SK-MEL-5 (cell line): ENCODE results near the gene AKT1. TPM values are rescaled to one million over a fixed set of nuclear protein-coding genes. Genes with fewer than 3 reads are reported as not detected.

Experiments used
- DNase-seq: peaks from one replicate; pipeline ENCODE4 v3.0.0-alpha.2; 2016; ENCODE audit warnings: low read depth, low spot score
- in situ Hi-C: cut with HindIII; loops from 2 replicates; pipeline ENCODE4 v1.10.0; 2016; ENCODE audit warnings: low sequenced_read_pairs, high pct_unique_total_duplicates, low pct_unique_long_range_greater_than_20kb
- total RNA-seq: library from RNA; depleted of rRNA; stranded (reverse); fragments of >200 nt; shearing (Covaris generic); gene quantifications from 2 replicates; pipeline ENCODE4 v1.2.3, GENCODE V29; 2014

Gene AKT1
- total RNA-seq, 1 experiment from 2014 or later, result 119 TPM

DNA sequence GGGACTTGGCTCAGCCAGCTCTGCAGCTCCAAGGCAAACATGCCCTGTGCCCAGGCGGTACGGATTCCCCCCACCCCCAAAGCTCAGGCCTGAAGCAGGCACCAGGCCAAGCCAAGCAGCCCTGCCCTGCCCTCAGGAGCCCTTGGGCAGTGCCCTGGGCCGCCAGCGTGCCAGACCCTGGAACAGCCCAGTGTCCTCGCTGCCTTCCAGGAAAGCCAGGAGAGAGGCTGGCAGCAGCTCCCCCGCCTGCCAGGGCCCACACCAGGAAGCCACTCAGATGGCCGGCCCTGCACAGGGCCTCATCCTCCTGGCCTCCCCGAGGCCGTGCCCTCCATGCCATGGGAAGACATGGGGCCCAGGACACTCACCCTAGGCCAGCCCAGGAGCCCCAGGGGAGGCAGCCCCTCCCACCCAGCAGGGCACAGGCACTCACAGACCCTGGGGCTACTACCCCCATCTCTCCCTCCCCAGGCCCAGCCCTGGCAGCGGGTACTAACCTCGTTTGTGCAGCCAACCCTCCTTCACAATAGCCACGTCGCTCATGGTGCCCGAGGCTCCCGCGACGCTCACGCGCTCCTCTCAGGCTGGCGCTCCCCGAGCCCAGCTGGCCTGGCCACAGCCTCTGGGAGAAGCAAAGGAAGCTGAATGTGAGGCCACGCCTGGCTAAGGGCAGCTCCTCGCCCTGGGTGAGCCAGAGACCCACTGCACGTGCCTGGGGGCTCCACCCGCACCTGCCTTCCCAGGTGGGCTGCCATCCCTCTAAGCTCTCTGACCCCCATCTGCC lies 3.3 kb downstream of the AKT1 start:
- in situ Hi-C loops, result no loop called here
- no peak for DNase-seq

- no peak for DNase-seq
- in situ Hi-C loops, result no loop called here
Observed at GRCh38 chr14:104791425-104791824, 4.1 kb downstream of the AKT1 start.

- in situ Hi-C loops, result no loop called here
Observed at GRCh38 chr14:104789752-104790743, 5.5 kb downstream of the AKT1 start.

GRCh38 chr14:104788873-104789663 lies 6.5 kb downstream of the AKT1 start:
- no peak for DNase-seq
- in situ Hi-C loops, result no loop called here

More at GRCh38 chr14:104789752-104790743, 5.5 kb downstream of the AKT1 start:
- DNase-seq, result no peak

DNA sequence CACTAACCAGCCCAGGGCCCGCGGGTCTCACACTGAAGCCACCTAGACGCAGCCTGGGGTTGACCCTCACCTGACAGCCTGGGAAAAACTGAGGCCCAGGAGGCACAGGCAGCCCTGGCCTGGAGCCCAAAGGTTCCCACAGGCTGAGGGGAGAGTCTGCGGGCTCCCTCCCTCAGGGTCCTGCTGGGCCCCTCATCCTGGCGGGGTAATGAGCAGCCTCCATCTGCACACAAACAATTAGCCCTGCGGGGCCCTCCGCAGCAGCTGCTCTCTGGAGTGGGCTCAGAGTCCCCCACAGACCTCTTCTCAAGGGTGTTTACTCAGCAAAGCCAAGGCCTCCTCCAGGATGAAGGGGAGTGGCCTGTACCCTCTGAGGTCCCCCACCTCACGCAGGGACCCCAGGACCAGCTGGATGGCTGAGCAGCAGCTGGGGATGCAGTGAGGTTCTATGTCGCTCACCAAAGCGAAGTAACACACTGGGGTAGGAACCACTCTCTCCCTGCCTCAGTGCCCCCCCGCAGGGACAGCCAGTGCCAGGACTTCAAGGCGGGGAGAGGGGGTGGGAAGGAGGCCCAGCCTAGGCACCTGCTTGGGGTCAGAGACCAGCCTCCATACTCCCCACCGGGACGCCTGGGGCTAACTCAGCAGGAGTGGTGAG lies 7.3 kb downstream of the AKT1 start:
- in situ Hi-C loops, result no loop called here
- no peak for DNase-seq

DNA sequence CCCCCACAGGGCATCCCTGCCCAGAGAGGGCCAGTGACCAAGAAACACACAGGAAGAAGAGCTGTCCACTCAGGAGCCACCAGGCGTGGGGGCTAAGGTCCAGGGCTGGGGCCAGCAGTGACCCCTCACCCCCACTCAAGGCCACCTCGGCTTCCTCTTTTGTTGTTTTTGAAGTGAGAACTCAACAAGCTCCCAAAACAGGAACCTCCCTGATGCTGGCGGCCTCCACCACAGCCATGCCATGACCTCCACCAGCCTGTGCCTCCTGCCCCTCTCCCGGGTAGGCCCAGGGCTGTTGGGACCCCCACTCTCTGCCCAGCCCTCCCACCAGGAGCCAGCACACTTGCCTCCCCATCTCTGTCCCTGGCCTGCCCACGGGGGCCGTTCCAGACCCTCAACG lies 7.8 kb downstream of the AKT1 start:
- DNase-seq, result no peak
- in situ Hi-C loops, result no loop called here

- in situ Hi-C loops, result no loop called here
- no peak for DNase-seq
Observed at GRCh38 chr14:104786726-104787675, 8.5 kb downstream of the AKT1 start.

DNA sequence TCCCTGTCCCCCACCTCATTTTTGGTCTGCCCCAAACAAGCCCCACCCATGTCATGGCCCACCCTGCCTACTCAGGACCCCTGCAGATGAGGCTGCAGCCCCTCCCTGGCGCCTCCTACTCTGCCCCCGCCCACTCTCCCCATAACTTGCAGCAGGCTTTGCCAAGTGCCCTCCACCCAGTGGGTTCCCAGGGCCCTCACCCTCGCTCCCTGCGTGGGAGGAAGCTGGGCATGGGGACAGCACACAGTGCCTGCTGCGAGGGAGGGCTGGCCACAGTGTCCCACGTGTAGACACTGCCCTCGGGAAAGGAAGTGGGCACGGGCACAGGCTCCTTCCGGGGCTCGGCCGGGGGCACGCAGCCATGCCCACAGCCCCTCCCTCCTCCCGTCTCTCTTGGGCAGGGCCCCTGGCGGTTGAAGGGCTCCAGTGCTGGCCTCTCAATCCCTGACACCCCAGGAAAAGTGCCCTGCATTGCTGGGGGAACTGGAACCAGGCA lies 9.4 kb downstream of the AKT1 start:
- DNase-seq, result no peak
- in situ Hi-C loops, result no loop called here

DNA sequence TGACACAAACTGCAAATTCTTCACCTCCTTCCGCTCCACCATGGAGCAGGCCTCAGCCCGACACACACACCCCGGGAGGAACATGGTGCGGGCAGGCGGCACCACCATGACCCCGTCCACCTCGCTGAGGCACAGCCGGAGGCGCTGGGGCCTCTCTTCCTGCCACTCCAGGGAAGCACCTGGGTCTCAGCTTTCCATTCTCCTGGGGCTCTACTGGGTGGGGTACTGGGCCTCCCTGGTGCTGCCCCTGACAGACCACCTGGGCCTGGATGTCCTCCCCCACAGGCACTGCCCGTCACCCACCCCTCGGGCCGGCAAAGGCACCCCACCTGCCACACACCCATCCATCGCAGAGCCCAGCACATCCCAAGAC lies 9.9 kb downstream of the AKT1 start:
- in situ Hi-C loops, result no loop called here
- DNase-seq, result no peak

GRCh38 chr14:104784846-104785707 lies 10.5 kb downstream of the AKT1 start:
- no peak for DNase-seq
- in situ Hi-C loops, result no loop called here

- in situ Hi-C loops, result no loop called here
- DNase-seq, result no peak
Observed at GRCh38 chr14:104784218-104784568, 11.4 kb downstream of the AKT1 start.

- in situ Hi-C loops, result no loop called here
- DNase-seq, result no peak
Observed at GRCh38 chr14:104783484-104784217, 11.9 kb downstream of the AKT1 start.

DNA sequence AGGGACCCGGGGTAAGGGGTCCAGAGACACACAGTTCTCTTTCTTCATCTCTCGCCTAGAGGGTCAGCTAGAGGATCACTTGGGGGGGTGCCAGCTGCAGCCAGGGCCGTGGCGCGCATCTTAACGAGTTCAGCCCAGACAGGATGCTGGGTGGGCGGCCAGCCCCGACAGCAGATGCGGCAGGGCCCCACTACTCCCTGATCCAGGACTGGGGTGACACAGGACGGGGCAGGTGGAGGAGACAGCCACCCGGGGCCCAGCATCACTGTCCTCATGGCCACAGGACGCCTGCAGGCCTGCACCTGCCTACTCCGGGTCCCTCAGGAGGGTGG lies 12.8 kb downstream of the AKT1 start:
- in situ Hi-C loops, result no loop called here
- no peak for DNase-seq

- DNase-seq, result no peak
- in situ Hi-C loops, result no loop called here
Observed at GRCh38 chr14:104782086-104782807, 13.3 kb downstream of the AKT1 start.
